Stimulated activated CD8-positive, alpha-beta memory T cell treated with anti-CD3 and anti-CD28 coated beads, Interleukin-7, amount 100 ng/mL, for 1 hour (primary cell): ENCODE data around the gene LRRC41.
"Not testable (repeated sequence)": the region's sequence is repeated elsewhere in the genome, so short reads cannot be mapped to it uniquely, and the experiment has no call there.

Experiments used
- DNase-seq, 2 donors: peaks; one replicate each; pipeline ENCODE4 v3.0.0-alpha.2; 2020; ENCODE audit warnings: low read depth in 2 of 2

Gene LRRC41

DNA sequence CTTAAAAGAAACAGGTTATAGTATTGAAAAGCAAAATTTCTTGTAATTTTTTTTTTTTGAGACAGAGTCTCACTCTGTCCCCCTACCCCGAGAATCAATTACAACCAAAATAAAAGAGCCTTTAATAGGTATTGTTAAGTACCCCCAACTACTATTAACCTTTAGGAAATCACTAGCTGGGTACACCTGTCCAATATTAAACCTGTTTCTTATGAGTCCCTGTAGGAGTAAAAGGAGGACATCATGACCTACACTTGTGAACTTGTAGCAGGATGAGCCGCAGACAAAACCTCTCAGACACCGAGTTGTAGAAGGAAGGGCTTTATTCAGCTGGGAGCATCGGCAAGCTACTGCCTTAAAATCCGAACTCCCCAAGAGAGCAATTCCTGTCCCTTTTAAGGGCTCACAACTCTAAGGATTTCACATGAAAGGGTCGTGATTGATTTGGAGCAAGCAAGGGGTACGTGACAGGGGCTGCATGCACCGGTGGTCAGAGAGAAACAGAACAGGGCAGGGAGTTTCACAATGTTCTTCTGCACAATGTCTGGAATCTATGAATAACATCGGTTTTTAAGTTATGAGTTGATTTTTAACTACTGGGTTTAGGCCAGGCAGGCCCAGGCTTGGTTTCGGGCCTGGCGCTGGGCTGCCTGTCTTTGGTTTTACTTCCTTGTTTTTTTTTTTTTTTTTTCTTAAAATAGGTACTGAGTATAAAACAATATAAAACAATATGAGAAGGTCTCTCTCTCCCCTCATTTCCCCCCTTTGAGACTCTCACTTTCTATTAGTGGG is 22.1 kb upstream of the LRRC41 start:
- not testable (repeated sequence) for DNase-seq

DNA sequence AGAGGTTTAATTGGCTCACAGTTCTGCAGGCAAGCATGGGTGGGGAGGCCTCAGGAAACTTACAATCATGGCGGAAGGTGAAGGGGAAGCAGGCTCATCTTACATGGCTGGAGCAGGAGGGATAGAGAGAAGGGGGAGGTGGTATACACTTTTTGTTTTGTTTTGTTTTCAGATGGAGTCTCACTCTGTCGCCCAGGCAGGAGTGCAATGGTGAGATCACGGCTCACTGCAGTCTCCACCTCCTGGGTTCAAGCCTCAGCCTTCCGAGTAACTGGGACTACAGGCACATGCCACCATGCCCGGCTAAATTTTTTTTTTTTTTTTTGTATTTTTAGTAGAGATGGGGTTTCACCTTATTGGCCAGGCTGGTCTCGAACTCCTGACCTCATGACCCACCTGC is 18.8 kb upstream of the LRRC41 start:
- DNase-seq: not testable (repeated sequence)

DNA sequence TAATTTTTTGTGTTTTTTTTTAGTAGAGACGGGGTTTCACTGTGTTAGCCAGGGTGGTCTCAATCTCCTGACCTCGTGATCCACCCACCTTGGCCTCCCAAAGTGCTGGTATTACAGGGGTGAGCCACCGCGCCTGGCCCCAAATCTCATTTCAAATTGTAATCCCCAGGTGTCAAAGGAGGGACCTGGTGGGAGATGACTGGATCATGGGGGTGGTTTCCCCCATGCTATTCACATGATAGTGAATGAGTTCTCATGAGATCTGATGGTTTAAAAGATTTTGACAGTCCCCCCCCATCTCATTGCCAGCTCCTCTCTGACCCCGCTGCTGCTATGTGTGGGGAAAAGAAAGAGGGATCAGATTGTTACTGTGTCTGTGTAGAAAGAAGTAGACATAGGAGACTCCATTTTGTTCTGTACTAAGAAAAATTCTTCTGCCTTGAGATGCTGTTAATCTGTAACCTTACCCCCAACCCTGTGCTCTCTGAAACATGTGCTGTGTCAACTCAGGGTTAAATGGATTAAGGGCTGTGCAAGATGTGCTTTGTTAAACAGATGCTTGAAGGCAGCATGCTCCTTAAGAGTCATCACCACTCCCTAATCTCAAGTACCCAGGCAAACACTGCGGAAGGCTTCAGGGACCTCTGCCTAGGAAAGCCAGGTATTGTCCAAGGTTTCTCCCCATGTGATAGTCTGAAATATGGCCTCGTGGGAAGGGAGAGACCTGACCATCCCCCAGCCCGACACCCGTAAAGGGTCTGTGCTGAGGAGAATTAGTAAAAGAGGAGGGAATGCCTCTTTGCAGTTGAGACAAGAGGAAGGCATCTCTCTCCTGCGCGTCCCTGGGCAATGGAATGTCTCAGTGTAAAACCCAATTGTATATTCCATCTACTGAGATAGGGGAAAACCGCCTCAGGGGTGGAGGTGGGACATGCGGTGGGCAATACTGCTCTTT is 16.8 kb upstream of the LRRC41 start:
- DNase-seq: not testable (repeated sequence)

DNA sequence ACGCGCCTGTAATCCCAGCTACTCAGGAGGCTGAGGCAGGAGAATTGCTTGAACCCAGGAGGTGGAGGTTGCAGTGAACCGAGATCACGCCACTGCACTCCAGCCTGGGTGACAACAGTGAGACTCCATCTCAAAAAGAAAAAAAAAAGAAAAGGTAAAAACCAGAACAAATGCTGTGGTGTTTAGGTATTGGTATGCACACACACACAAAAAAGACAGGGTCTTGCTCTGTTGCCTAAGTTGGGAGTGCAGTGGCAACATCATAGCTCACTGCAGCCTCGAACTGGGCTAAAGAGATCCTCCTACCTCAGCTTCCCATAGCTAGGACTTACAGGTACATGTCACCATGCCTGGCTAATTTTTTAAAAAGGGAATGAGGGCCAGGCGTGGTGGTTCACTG is 15.9 kb upstream of the LRRC41 start:
- DNase-seq: not testable (repeated sequence)

DNA sequence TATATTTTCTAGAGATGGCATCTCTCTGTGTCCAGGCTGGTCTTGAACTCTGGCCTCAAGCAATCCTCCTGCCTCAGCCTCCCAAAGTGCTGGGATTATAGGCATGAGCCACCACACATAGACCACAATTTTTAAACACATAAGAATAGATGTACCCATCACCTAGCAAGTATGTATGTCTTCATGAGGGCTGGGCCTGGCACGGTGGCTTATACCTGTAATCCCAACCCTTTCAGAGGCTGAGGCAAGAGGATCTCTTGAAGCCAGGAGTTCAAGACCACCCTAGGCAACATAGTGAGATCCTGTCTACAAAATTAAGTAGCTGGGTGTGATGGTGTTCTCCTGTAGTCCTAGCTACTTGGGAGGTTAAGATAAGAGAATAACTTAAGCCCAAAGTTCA is 13.9 kb upstream of the LRRC41 start:
- no peak for DNase-seq

DNA sequence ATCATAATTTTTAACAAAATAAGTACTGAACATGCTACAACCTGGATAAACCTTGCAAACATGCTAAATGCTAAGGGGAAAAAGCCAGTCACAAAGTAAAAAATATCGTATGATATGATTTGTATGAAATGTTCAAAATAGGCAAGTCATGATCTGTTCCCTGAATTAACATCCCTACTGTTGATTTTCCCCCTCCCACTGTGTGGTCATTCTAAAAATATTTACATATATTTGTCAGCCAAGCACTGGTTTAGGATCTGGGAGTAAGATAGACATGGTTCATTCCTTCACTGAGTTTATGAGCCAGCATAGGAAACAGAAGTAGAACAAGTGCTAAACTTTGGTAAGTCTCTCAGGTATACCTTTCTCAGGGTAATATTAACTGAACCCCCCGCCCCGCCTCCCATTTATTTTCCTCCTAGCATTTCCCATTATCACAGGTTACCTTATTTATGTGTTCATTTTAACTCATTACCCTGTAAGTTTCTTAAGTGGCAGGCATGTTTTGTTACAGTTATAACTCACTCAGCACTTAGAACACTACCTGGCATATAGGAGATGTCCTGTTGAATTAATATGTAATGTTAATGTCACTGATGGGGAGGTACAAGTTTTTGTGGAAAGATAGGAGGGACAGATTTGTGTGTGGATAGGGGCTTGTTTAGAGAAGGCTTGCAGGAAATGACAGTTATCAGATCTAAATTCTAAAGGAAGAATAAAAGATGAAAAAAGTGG is 12.4 kb upstream of the LRRC41 start:
- DNase-seq: no peak

DNA sequence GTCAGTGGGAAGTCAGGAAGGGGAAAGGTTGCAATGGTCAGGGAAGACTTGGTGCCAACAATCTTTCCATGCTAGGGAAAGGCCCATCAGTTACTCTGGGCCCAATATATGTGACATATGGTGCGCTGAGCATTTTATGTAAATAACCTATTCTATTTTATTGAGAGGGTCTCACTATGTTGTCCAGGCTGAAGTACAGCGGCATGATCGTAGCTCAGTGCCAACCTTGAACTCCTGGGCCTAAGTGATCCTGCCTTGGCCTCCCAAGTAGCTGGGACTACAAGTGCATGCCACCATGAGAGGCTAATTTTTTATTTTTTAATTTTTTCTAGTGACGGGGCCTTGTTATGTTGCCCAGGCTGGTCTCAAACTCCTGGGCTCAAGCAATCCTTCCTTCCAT is 6.9 kb upstream of the LRRC41 start:
- no peak for DNase-seq

DNA sequence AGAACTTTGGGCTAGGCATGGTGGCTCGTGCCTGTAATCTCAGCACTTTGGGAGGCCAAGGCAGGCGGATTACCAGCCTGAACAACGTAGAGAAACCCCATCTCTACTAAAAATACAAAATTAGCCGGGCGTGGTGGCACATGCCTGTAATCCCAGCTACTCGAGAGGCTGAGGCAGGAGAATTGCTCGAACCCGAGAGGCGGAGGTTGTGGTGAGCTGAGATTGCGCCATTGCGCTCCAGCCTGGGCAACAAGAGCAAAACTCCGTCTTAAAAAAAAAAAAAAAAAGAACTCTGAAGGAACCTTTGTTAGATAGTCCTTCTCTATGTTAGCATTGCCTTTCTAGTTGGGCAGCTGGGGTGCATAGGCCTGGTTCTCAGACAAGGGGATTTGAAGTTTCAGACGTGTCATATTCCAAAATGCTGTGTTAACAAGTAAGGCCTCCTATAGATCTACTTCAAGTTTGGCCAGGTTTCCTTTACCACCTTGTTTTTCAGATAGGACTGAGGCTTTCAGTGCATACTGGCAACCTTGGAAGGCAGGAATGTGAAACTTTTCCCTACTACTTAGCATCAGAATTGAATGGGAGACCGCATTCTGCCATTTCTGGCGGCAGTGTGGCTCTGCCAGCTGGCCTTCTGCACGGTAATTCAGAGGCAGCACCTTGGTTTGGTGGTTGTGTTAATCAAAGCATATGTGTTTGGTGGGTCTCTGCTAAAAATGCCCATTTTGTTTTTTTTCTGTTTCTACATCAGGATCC is 6.2 kb upstream of the LRRC41 start:
- DNase-seq: no peak

DNA sequence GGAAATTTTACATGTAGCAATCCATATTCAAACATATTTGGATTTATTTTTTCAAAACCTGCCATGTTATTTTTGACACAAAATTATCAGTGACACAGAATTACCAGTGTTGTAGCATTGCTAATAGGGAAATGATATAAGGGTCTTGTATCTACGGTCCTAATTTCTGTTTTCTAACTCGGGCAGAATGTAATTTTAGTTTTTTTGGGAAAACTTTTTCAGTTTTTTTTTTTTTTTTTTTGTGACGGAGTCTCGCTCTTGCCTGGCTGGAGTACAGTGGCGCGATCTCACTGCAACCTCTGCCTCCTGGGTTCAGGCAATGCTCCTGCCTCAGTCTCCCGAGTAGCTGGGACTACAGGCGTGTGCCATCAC is 2.7 kb upstream of the LRRC41 start:
- DNase-seq: no peak

DNA sequence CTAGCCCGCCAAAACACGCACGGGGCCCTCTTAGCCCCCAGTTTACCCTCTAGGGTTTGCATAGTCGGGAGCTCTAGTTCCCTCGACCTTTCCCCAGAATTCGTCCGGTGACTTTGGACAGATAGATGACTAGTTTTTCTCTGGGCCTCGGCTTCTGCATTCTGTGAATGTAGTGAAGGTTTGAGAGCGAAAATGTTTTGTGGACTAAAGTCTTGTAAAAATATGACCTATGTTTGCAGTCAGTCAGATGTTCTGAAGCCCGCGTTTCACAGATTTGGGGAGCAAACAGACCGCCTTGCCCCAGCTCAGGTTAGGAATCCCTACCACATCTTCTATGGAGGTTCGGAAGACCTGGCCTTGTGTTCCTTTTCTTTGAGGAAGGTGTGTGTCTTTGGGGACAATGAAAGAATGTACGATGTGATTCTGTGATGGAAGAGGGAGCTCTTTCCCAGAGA is 483 bp upstream of the LRRC41 start:
- DNase-seq: no peak

DNA sequence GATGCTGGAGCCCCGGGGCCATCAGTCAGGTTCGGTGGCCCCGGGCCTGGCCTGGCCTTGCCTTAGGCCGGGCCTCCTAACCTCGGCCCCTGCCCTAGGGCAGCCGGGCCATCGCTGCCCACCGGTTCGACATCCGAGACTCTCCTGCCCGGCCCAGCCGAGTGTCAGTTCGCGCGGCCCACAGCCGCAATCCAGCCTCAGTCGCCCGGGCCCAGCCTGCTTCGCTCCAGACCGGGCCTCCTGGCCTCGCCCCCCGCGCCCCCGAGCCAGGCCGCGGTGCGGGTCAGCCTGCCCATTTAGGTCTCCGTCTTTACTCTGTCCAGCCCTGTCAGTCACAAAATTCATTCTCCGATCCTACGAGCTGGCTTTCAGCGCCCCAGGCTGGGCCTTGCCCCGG is 777 bp downstream of the LRRC41 start:
- DNase-seq: peak in 1 of 2 donors; percentile 3

DNA sequence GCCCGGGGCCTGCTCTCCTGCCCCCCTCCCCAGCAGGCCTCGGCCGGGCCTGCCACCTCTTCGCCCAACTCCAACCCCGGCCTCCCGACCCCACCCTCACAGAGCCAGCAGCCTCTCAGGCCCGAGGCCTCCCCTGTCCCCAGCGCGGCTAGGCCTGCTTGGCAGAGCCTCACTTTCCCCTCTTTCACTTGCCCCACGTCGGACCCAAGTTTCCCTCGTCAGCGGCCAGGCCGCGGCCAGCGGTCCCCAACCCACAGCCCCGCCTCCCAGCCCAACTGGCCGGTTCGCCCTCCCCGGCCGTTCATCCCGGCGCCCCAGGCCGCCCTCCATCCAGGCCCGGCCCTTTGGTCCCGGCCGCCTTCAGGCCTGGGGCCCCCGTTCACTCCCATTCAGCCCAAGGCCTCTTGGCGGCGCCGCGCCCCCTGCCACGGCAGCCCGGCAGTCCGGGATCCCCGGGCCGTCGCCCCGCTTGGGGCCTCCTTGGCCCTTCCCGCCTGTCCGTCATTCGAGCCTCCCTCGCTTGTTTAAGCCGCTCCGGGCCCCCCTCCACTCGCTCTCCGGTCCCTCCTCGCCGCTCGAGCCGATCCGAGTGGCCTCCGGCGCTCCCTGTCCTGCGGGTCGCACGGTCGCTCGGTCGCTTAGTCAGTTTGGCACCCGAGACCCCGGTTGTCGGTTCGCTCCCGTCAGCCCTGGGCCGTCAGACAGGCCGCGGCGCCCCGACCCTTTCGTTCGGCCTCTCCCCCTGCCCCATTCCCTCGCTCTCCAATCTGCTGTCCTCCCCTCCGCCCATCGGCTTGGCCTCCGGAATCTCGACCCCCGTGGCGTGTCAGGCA is 1.4 kb downstream of the LRRC41 start:
- peak in 1 of 2 donors; percentile 21 for DNase-seq

DNA sequence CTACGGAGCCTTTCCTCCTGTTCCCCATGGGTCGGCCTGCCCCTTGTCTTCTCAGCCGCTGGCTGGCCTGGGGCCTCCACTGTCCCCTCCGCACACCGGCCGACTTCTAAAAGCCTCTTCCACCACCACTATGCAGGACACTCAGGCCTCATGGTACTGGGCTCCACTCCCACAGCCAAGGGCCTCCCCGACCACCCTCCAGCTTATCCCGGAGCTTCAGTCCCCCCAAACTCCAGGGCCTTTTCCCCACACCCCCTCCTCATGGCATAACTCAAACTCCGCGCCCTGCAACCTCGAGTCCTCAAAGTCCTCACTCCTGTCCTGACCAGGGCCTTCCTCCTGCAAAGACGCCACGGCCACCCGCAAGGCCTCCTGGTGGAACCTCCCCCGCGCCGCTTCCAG is 2.0 kb downstream of the LRRC41 start:
- DNase-seq: no peak

DNA sequence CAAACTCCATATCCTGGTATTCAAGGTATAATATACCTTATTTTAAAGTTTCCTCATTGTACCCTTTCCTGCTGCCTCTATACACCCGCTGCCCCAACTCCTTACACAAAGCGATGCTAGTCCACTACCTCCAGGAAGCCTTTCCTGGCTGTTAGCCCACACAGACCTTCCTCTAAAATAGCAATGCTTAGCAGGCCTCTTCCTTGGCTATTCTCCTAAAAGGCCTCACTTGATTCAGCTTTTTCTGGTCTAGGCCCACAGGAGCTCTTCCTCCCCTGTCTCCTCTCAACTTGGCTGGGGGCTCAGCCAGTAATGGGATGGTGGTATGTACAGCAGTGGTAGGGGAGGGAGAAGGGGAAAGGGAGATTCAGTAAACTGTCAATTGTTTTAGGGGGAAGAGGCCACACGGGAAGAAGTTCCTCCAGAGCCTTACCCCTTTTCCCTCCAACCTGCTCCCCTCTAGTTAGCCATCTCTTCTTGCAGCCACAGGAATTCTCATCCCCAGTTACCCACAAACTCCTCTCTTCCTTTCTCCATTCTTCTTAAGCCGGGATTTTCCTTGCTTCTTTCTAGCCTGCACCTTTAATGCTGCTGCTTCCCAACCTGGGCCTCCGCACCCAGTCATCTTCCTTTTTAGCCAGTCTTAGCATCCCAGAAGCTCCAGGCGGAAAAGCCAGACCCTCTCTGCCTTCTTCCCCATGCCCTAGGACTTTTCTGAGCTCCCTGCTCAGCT is 2.6 kb downstream of the LRRC41 start:
- no peak for DNase-seq

DNA sequence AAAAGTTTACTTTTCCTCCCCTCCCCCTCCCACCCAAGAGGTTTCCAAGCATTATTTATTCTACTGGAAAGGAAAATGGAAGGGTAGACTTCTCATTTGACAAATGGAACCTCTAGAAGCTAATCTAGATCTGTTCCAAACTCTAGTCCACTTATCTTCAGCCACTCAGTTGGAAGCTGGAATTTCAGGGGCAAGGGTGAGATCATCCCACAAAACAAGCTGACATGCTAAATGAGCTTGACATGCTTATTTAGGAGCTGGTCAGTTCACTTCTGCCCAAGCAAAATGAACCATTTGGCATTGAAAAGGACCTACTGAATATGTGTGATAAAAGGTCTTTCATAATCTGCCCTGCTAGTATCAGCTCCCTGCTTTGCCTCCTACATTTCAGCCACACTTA is 5.0 kb downstream of the LRRC41 start:
- DNase-seq: no peak

DNA sequence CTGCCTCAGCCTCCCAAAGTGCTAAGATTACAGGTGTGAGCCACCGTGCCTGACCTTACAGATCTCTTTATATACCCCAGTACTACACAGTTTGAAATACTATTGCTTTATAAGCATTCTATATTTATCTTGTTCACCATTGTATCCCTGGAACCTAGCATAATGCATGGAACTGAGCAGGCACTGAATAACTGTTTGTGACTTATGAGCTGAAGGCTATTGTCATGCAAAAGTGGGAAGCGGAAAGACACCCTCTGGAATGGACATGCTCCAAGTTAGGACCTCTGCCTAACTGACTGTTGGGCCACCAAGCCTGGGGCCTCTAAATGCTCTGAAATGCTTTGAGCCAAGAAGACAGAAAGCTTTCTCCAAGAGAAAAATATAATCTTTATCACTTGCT is 8.1 kb downstream of the LRRC41 start:
- DNase-seq: no peak

DNA sequence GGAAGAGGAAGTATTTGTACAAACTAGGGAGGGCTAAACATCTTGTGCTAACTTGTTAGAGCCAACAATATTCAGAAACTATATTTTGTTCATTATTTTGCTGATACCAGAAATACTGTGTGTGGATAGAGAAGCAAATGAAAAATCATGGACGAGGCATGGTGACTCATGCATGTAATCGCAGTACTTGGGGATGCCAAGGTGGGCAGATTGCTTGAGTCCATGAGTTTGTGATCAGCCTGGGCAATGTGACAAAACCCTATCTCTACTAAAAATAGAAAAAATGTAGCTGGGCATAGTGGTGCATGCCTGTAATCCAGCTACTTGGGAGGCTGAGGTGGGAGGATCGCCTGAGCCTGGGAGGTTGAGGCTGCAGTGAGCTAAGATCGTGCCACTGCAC is 13.4 kb downstream of the LRRC41 start:
- DNase-seq: no peak

DNA sequence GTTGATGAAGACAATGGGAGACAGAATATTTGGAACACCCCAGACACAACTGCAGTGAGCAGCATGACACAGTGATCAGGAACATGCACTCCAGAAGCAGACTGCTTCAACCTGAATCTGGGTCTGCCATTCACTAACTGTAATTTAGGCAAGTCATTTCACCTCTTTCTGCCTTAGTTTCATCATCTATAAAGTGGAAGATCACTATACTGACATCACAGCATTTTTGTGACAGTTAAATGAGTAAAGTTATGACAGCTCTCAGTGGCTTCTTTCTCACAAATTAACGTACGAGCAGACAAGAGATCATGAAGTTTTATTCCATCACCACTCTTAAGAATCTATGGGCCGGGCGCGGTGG is 14.3 kb downstream of the LRRC41 start:
- no peak for DNase-seq

DNA sequence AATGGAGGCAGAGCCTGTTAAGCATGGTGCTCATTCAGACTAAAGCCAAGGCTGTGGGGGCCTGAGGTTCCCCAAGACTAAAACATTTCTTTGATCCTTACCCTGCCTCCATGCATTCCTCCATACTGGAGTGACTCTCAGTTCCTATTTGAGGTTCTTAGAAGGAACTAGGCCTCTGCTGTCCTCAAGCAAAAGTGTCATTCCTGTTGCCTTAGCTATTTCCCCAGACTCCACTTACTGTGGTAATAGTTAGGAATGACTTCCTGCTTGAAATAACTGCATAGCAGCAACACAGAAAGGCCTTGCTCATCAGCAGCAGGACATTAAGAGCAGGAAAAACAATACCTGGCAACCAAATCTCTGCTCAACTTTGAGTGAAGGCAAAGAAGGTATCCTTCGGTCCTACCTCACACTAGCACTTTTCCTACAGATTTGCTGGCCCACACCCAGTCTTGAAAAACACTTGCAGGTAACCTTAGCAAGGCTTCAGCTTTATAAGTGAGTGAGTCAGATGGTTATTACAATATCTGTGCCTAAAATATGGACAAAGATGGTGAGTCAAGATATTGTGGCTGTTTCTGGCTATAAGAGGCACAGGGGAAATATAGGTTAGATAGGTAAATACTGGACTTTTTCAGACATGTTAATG is 14.8 kb downstream of the LRRC41 start:
- no peak for DNase-seq
